UCSD-AML1 (cell line): ENCODE results near the gene DPP9.
A peak's percentile ranks its signal among the peaks of the same experiment; 100 is the strongest.

Experiments
- DNase-seq: peaks from one replicate; lab custom pipeline; 2025; ENCODE audit not compliant: unreplicated experiment; lab: John Stamatoyannopoulos, UW

Gene DPP9

GRCh38 chr19:4660993-4661392 lies 62.6 kb downstream of the DPP9 start:
- no peak for DNase-seq

DNA sequence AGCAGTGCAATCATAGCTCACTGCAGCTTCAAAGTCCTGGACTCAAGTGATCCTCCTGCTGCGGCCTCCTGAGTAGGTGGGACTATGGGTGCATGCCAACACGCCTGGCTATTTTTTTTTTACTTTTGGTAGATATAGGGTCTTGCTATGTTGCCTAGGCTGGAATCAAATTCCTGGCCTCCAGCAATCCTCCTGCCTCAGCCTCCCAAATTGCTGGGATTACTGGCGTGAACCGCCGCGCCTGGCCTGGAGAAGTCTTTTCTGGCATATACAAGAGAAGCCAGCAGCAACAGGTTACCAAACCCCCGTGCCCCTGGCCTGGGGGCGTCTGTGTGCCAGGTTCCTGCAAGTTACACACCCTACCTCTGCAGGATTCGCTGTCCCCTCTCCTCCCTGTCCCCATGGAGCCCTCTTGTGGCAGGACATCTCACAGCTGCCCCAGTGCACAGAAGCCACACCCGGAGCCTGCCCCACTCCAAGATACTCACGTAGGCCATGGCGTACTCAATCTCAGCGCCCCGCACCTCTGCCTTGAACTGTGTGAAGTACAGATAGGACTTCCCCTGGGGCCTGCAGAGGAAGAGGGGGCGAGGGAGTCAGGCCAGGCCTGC lies 63.4 kb downstream of the DPP9 start:
- DNase-seq, result peak; percentile 53

DNA sequence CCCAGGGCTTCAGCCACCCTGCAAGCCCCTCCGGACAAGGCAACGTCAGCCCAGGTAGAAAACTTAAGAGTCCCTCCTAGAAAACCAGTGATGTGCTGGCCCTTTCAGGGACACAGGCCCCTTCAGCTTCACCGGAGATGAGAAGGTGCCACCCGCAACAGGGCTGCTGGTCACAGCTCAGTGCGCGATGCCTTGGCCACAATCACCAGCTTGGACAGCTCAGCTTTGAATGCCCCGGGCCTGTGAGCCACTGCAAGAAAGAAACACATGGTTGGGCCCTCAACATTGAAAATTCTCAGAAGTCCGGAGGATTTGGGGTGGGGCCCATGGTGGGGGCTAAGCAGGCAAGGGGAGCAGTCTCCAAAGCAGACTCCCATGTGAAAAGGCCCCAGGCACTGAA lies 65.8 kb downstream of the DPP9 start:
- DNase-seq, result no peak

DNA sequence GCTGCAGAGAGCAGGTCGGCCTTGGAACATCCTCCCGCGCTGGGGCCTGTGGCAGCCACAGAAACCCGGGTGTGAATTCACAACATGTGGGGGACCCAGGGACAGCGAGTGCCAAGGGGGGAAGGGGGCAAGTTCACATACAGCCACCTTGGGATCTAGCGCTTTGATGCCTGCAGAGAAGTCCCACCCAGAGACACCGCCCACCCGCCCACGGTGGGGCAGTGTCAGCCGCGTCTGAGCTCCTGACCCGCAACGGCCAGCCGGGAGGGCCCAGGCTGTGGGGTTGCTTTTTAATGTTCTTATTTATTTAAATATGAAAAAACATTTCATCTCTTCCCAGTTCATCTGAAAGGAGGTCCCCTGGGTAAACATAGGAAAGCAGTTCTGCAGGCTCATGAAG lies 66.4 kb downstream of the DPP9 start:
- DNase-seq, result no peak

- no peak for DNase-seq
Observed at GRCh38 chr19:4656102-4656501, 67.5 kb downstream of the DPP9 start.

DNA sequence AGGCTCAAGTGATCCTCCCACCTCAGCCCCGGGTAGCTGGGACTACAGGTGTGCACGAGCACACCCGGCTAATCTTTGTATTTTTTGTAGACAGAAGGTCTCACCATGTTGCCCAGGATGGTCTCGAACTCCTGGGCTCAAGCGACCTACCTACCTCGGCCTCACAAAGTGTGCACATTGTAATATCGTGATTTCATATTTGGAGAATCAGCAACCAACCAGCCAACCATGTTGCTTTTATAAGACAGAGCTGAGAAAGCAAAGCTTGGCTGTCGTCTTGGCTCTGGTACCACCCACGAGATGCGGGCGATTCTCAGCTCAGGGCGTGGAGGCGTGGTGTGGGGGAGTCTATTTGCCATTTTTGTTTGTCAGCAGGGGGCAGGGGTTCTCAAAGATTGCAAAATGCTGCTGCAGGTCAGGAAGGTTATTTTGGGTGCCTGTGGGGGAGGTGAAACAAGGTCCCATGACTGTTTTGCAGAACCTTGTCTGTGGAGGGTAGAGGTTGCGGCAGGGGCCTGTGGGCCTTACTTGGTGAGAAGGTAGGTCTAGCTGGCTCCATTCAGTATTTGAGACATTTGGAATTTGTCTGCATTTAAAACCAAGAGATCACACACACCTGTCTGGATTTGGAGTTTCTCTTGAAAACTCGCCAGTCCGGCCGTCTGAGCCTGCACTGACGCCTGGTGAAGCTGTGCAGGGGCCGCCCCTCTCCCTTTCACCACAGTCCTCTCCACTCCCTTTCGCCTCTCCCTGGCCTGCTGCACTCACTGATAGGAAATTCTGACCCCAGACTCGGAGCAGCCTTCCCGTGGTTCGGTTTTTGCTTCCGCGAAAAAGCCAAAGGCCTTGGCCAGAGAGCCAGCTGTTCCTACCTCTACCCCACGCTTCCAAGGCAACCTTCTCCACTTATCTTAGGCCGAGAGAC lies 68.9 kb downstream of the DPP9 start:
- DNase-seq, result peak; percentile 23

- DNase-seq, result no peak
Observed at GRCh38 chr19:4653793-4654436, 69.7 kb downstream of the DPP9 start.

DNA sequence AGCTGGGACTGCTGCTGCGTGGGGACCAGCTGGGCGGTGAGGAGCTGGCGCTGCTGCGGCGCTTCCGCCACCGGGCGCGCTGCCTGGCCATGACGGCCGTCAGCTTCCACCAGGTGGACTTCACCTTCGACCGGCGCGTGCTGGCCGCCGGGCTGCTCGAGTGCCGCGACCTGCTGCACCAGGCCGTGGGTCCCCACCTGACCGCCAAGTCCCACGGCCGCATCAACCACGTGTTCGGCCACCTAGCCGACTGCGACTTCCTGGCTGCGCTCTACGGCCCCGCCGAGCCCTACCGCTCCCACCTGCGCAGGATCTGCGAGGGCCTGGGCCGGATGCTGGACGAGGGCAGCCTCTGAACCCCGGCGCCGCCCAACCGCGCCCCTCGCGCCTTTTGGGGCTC lies 71.6 kb downstream of the DPP9 start:
- DNase-seq, result no peak

DNA sequence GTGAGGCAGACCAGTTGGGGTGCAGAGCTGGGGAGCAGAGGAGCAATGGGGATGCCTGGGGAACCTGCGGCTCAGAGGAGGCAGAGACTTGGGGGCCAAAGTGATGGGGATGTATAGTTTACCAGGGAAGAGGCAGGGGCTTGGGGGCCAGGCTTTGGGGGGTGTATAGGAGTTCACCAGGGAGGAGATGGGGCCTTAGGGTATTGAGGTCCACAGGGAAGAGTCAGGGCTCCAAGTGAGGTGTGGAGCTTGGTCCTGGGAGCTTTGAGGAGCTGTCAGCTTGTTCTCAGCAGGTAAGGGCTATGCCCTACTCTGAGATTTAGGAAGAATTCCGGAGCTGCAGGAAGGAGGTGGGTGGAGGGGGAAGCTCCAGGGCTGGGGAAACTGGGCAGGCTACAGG lies 73.5 kb downstream of the DPP9 start:
- no peak for DNase-seq

DNA sequence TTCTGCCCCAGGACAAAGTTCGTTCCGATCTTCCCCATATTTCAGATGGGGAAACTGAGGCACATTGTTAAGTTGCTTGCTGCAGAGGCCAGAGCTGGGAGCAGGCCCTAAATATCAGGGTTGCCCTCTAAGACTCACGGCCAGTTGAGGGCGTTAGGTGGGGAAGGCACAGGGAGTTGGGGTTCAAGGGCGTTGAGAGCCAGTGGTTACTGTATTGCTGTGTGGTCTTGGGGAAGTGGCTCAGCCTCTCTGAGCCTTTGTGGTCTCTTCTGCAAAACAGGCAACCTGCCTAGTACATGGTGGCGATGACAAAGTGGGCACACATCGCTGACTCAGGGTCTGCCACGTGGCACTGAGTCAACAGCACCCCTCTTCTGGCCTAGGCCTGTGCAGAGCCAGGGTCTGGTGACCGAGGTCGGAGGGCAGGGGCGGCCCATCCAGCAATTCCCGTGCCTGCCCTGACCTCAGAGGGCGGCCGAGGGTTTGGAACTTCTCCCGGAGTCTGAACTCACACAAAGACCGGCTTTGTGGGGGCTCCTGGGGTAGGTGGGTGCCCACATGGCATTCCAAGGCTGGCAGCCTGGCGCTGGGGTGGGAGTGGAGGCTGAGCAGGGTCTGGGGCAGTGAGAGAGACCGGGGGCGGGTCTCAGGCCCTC lies 74.1 kb downstream of the DPP9 start:
- DNase-seq, result no peak

- peak; percentile 71 for DNase-seq
Observed at GRCh38 chr19:4647676-4648644, 75.7 kb downstream of the DPP9 start.

- no peak for DNase-seq
Observed at GRCh38 chr19:4645718-4646117, 77.9 kb downstream of the DPP9 start.

DNA sequence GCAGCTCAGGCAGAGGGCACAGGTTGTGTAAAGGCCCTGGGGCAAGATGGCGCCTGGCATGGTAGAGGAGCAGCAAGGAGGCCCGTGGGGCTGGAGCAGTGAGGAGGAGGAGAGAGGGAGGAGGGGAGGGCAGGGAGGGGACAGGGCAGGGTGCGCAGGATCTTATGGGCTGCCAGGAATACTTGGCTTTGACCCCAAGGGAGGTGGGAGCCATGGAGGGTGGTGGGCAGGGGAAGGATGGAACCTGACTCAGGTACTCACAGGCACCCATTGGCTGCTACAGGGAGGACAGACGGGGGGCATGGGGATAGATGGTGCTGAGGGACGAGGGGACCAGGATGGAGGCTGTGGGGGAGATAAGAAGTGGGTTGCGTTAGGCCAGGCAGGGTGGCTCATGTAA lies 81.0 kb downstream of the DPP9 start:
- DNase-seq, result no peak

DNA sequence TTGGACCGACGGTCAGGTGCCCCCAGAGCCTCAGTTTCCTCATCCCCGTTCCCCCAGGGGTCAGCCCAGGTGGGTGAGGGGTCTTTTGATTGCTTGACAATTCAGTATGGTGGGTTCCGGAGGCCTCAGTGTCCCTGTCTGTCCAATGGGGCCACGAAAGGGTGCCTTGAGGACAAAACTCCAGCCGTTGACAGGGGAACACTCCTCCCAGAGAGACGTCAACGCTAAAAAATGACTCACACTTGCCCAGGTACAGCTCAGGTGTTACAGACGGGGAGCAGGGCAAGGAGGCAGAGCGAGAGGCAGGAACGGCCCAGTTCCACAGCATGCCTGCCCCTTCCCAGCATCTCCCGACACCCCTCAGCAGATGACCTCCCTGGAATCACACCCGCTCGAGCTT lies 82.5 kb downstream of the DPP9 start:
- no peak for DNase-seq

GRCh38 chr19:4640247-4641000 lies 83.2 kb downstream of the DPP9 start:
- DNase-seq, result no peak

GRCh38 chr19:4639531-4640246 lies 84.0 kb downstream of the DPP9 start:
- no peak for DNase-seq

GRCh38 chr19:4638828-4639530 lies 84.7 kb downstream of the DPP9 start, which contains the start of gene TNFAIP8L1:
TSS of gene TNFAIP8L1 (plus strand) at chr19:4639516. CDS start at chr19:4651870, 12,354 bp downstream.
- peak; percentile 99 for DNase-seq

- DNase-seq, result peak; percentile 31
Observed at GRCh38 chr19:4638317-4638716, 85.3 kb downstream of the DPP9 start.
